ENCODE data around the gene LYZL2. TPM values are rescaled to one million over a fixed set of nuclear protein-coding genes. Genes with fewer than 3 reads are reported as not detected.
"Not testable (repeated sequence)": the region's sequence is repeated elsewhere in the genome, so short reads cannot be mapped to it uniquely, and the experiment has no call there.

LYZL2 gene
- polyA plus RNA-seq (ENCODE audit: insufficient read length): not detected

- no peak for DNase-seq
Measured at GRCh38 chr10:30629653-30630052, at the start of gene LYZL2. Gene LYZL2, minus strand, starts transcription at chr10:30629753. Its CDS starts 2,838 bp downstream, at chr10:30626915.

GRCh38 chr10:30677616-30678015, 48.1 kb upstream of the LYZL2 start:
- not testable (repeated sequence) for DNase-seq

GRCh38 chr10:30677146-30677545, 47.6 kb upstream of the LYZL2 start:
- not testable (repeated sequence) for DNase-seq

GRCh38 chr10:30675791-30676718, 46.5 kb upstream of the LYZL2 start:
- DNase-seq: no peak

GRCh38 chr10:30674796-30675195, 45.2 kb upstream of the LYZL2 start:
- no peak for DNase-seq

- not testable (repeated sequence) for DNase-seq
Measured at GRCh38 chr10:30673262-30673661, 43.7 kb upstream of the LYZL2 start.

- not testable (repeated sequence) for DNase-seq
Measured at GRCh38 chr10:30672338-30672737, 42.8 kb upstream of the LYZL2 start.

GRCh38 chr10:30671026-30671616, 41.6 kb upstream of the LYZL2 start:
- peak; percentile 81 for DNase-seq

- DNase-seq: not testable (repeated sequence)
Measured at GRCh38 chr10:30667982-30668381, 38.4 kb upstream of the LYZL2 start.

GRCh38 chr10:30663403-30663802, 33.9 kb upstream of the LYZL2 start:
- not testable (repeated sequence) for DNase-seq

- DNase-seq: no peak
Measured at GRCh38 chr10:30662814-30663213, 33.3 kb upstream of the LYZL2 start.

GRCh38 chr10:30660314-30660713, 30.8 kb upstream of the LYZL2 start:
- not testable (repeated sequence) for DNase-seq

- DNase-seq: no peak
Measured at GRCh38 chr10:30656233-30656632, 26.7 kb upstream of the LYZL2 start.

- peak; percentile 67 for DNase-seq
Measured at GRCh38 chr10:30655001-30655400, 25.4 kb upstream of the LYZL2 start.

- DNase-seq: not testable (repeated sequence)
Measured at GRCh38 chr10:30651470-30652397, 22.2 kb upstream of the LYZL2 start.

GRCh38 chr10:30647089-30647488, 17.5 kb upstream of the LYZL2 start:
- DNase-seq: no peak

GRCh38 chr10:30645340-30645827, 15.8 kb upstream of the LYZL2 start:
- DNase-seq: peak; percentile 66

GRCh38 chr10:30644408-30644861, 14.9 kb upstream of the LYZL2 start:
- not testable (repeated sequence) for DNase-seq

- DNase-seq: not testable (repeated sequence)
Measured at GRCh38 chr10:30643557-30644199, 14.1 kb upstream of the LYZL2 start.

GRCh38 chr10:30642856-30643255, 13.3 kb upstream of the LYZL2 start:
- DNase-seq: not testable (repeated sequence)

GRCh38 chr10:30639946-30640786, 10.6 kb upstream of the LYZL2 start:
- DNase-seq: peak; percentile 71
